Right atrium auricular region (tissue), 2 donors: ENCODE measurements around the gene DNAH11. TPM values are rescaled to one million over a fixed set of nuclear protein-coding genes. Genes with fewer than 3 reads are reported as not detected.

Experiments used
- DNase-seq: peaks from one replicate; pipeline ENCODE4 v3.0.0-alpha.2; 2019; ENCODE audit warnings: low spot score
- H3K27ac ChIP-seq, 2 donors: fragments of 200-600 bp; sonication (generic); 1 replicate in 1 of 2; 2 replicates in 1 of 2; pipeline ENCODE4 v1.5.1; 2016 to 2019
- H3K27me3 ChIP-seq, 2 donors: fragments of 200-600 bp; sonication (generic); one replicate each; pipeline versions ENCODE4 v1.5.1 to v1.6.0; 2017 to 2019
- H3K36me3 ChIP-seq: fragments of 200-600 bp; sonication (generic); one replicate; pipeline ENCODE4 v1.5.1; 2016
- H3K4me1 ChIP-seq, 2 donors: fragments of 200-600 bp; sonication (generic); one replicate each; pipeline versions ENCODE4 v1.5.1 to v1.6.0; 2017 to 2019
- H3K4me3 ChIP-seq, 2 donors: fragments of 200-600 bp; sonication (generic); 1 replicate in 1 of 2; 2 replicates in 1 of 2; pipeline ENCODE4 v1.5.1; 2017 to 2019; ENCODE audit warnings: mild to moderate bottlenecking in 1 of 2, moderate library complexity in 1 of 2
- H3K9me3 ChIP-seq, 2 donors: fragments of 200-600 bp; sonication (generic); one replicate each; pipeline ENCODE4 v1.5.1; 2019
- total RNA-seq, 2 donors: library from RNA; depleted of rRNA; stranded (reverse); fragments of >200 nt; gene quantifications; one replicate each; pipeline ENCODE4 v1.1.0, GENCODE V29; 2016
- TF ChIP-seq, protein P1 (sequence below), 2 donors: fragments of 200-600 bp; sonication (generic); IDR thresholded peaks; one replicate each; pipeline ENCODE4 v1.5.1; 2019; ENCODE audit warnings: antibody characterized with exemption in 2 of 2

The DNAH11 gene
- total RNA-seq, 2 donors from 2014 or later, result 2.8 to 3.5 TPM

GRCh38 chr7:21777921-21778320 lies 235.1 kb downstream of the DNAH11 start:
- Histone ChIP-seq H3K36me3 (no peaks in the 10 kb centered on the region), H3K27me3 (no peaks in the 10 kb centered on the region), H3K27ac (no peak overlapping the region), H3K4me3 (no peak overlapping the region), H3K4me1 (no peaks in the 10 kb centered on the region), H3K9me3 (no peaks in the 10 kb centered on the region)
- no peak for DNase-seq
- TF ChIP-seq, protein P1, sequence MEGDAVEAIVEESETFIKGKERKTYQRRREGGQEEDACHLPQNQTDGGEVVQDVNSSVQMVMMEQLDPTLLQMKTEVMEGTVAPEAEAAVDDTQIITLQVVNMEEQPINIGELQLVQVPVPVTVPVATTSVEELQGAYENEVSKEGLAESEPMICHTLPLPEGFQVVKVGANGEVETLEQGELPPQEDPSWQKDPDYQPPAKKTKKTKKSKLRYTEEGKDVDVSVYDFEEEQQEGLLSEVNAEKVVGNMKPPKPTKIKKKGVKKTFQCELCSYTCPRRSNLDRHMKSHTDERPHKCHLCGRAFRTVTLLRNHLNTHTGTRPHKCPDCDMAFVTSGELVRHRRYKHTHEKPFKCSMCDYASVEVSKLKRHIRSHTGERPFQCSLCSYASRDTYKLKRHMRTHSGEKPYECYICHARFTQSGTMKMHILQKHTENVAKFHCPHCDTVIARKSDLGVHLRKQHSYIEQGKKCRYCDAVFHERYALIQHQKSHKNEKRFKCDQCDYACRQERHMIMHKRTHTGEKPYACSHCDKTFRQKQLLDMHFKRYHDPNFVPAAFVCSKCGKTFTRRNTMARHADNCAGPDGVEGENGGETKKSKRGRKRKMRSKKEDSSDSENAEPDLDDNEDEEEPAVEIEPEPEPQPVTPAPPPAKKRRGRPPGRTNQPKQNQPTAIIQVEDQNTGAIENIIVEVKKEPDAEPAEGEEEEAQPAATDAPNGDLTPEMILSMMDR (IDR thresholded peaks at IDR 0.05), result no peak

DNA sequence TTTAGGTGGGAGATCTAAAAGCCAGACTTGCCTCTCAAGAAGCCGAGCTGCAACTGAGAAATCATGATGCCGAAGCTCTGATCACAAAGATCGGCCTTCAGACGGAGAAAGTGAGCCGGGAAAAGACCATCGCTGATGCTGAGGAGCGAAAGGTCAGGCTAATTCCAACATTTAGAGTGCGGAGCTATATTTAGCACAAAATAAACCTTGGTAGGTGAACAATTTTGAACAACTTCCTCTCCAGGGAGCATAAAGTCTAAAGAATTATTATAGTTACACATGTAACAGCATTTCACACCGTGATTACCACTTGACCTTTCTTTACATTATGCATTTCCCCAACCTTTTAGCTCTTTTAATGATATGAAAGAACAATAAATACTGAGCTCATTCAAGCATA lies 236.1 kb downstream of the DNAH11 start:
- no peak overlapping the region for H3K4me3 ChIP-seq
- H3K27me3 ChIP-seq, result no peaks in the 10 kb centered on the region
- H3K9me3 ChIP-seq, result no peaks in the 10 kb centered on the region
- TF ChIP-seq, protein P1 (IDR thresholded peaks at IDR 0.05), result no peak
- H3K4me1 ChIP-seq, result no peaks in the 10 kb centered on the region
- H3K27ac ChIP-seq, result no peak overlapping the region
- no peaks in the 10 kb centered on the region for H3K36me3 ChIP-seq
- no peak for DNase-seq

GRCh38 chr7:21782996-21783395 lies 240.2 kb downstream of the DNAH11 start:
- H3K36me3 ChIP-seq, result no peaks in the 10 kb centered on the region

DNA sequence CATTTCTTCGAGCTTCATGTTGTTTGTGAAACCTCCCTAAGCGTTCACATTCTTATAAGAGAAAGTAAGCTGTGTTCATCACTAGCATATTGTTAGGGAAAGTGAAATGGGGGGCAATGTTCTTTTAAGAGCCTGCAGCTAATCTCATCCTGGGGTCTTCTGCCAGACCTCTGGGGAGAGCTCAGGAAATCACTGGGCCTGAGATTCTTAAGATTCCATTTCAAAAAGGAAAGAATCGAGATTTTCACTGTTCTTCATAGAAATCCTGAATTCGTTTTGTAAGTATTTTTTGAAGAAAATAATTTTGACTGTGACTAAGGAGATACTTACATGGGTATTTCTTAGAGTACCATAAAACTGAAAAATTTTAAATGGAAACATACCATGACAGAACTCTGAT lies 242.2 kb downstream of the DNAH11 start:
- DNase-seq, result no peak
- TF ChIP-seq, protein P1 (IDR thresholded peaks at IDR 0.05), result no peak
- H3K4me1 ChIP-seq, result no peaks in the 10 kb centered on the region
- H3K36me3 ChIP-seq, result no peaks in the 10 kb centered on the region
- H3K4me3 ChIP-seq, result no peak overlapping the region
- H3K27ac ChIP-seq, result no peak overlapping the region
- H3K9me3 ChIP-seq, result no peaks in the 10 kb centered on the region
- H3K27me3 ChIP-seq, result no peaks in the 10 kb centered on the region

More at GRCh38 chr7:21782996-21783395, 240.2 kb downstream of the DNAH11 start:
- Histone ChIP-seq H3K27ac (no peak overlapping the region), H3K4me1 (no peaks in the 10 kb centered on the region), H3K9me3 (no peaks in the 10 kb centered on the region), H3K27me3 (no peaks in the 10 kb centered on the region), H3K4me3 (no peak overlapping the region)
- DNase-seq, result no peak
- TF ChIP-seq, protein P1 (IDR thresholded peaks at IDR 0.05), result no peak

DNA sequence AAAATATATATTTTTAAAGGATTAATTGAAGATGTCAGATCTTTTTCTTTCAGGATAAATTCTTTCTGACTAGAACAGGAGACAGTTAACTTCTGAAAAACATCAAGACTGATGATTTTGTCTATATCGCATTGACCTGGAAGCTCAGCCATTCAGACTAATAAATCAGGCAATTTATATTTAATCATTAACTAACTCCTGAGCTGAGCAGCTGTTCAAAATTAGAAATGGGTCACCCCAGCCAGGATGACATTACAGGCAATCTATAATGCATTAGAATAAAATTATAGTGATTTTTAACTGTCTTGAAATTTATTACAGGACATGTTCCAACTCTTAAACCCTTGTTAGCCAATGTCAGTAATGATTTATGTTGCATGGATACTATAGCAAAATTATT lies 263.0 kb downstream of the DNAH11 start:
- TF ChIP-seq, protein P1 (IDR thresholded peaks at IDR 0.05), result no peak

GRCh38 chr7:21806388-21806787 lies 263.5 kb downstream of the DNAH11 start:
- Histone ChIP-seq H3K36me3 (no peaks in the 10 kb centered on the region), H3K27ac (no peak overlapping the region)
- DNase-seq, result no peak

More for the DNA sequence above, 263.0 kb downstream of the DNAH11 start:
- Histone ChIP-seq H3K27ac (no peak overlapping the region), H3K27me3 (no peaks in the 10 kb centered on the region), H3K9me3 (no peaks in the 10 kb centered on the region), H3K4me3 (no peak overlapping the region), H3K36me3 (no peaks in the 10 kb centered on the region), H3K4me1 (no peaks in the 10 kb centered on the region)
- DNase-seq, result no peak

More at GRCh38 chr7:21806388-21806787, 263.5 kb downstream of the DNAH11 start:
- no peaks in the 10 kb centered on the region for H3K9me3 ChIP-seq
- TF ChIP-seq, protein P1 (IDR thresholded peaks at IDR 0.05), result no peak
- H3K4me3 ChIP-seq, result no peak overlapping the region
- no peaks in the 10 kb centered on the region for H3K27me3 ChIP-seq
- H3K4me1 ChIP-seq, result no peaks in the 10 kb centered on the region
